Astrocyte of the spinal cord (primary cell): Measurements from ENCODE around the gene MAGEB17.

Experiments used
- DNase-seq: peaks from one replicate; pipeline ENCODE4 v3.0.0; 2011; ENCODE audit warnings: low read depth, low spot score
- H3K4me3 ChIP-seq: 2 replicates; pipeline ENCODE4 v1.5.1; 2011; ENCODE audit warnings: low read depth, mild to moderate bottlenecking, low read length, moderate library complexity
- in situ Hi-C: cut with HindIII; loops from 2 replicates; pipeline ENCODE4 v1.10.0; 2017; ENCODE audit warnings: low sequenced_read_pairs
- TF ChIP-seq, protein P1 (sequence below): IDR thresholded peaks from 2 replicates; pipeline ENCODE4 v1.5.1; 2012; ENCODE audit warnings: low read depth, mild to moderate bottlenecking, low read length, inconsistent platforms

MAGEB17 gene

DNA sequence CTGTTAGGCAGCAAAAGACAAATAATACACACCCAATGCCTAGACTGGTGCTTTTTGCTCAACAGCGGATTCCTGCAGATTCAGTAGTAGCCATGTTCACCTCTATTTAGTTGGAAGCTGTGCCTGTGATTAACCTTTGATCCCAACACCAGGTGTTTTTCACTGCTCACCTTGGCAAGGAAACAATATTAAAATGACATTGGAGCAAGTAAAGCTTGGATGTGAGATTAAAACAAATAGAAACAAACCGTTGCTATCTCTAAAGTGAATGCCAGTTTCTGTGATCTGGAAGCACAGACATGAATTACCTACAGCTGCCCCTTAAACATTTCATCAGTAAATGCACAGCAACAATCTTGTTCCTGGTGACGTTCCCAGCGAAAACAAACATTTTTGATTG lies 35.7 kb downstream of the MAGEB17 start:
- in situ Hi-C loops = no loop called here
- no peak overlapping the region for H3K4me3 ChIP-seq
- no peak for DNase-seq
- TF ChIP-seq, protein P1, sequence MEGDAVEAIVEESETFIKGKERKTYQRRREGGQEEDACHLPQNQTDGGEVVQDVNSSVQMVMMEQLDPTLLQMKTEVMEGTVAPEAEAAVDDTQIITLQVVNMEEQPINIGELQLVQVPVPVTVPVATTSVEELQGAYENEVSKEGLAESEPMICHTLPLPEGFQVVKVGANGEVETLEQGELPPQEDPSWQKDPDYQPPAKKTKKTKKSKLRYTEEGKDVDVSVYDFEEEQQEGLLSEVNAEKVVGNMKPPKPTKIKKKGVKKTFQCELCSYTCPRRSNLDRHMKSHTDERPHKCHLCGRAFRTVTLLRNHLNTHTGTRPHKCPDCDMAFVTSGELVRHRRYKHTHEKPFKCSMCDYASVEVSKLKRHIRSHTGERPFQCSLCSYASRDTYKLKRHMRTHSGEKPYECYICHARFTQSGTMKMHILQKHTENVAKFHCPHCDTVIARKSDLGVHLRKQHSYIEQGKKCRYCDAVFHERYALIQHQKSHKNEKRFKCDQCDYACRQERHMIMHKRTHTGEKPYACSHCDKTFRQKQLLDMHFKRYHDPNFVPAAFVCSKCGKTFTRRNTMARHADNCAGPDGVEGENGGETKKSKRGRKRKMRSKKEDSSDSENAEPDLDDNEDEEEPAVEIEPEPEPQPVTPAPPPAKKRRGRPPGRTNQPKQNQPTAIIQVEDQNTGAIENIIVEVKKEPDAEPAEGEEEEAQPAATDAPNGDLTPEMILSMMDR = no peak

DNA sequence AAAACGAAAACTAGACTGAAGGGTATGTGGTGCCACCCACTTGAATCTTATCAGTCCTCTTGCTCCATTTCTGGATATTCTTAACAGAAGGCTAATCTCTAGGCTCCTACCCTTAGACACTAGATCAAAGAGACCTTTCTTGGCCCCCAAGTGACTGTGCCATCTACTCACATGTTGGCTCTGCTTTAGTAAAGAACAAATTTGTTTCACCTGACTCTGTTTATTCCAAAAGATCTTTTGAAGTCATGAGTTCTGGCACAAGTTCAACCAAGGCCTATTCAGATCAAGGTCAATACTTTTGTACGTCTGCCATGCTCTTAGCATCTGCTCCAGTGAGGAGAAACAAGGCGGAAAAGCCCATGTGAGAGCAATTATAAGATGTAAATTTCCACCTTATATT lies 37.3 kb downstream of the MAGEB17 start:
- no peak overlapping the region for H3K4me3 ChIP-seq
- TF ChIP-seq, protein P1 = no peak
- no peak for DNase-seq
- in situ Hi-C loops = no loop called here

DNA sequence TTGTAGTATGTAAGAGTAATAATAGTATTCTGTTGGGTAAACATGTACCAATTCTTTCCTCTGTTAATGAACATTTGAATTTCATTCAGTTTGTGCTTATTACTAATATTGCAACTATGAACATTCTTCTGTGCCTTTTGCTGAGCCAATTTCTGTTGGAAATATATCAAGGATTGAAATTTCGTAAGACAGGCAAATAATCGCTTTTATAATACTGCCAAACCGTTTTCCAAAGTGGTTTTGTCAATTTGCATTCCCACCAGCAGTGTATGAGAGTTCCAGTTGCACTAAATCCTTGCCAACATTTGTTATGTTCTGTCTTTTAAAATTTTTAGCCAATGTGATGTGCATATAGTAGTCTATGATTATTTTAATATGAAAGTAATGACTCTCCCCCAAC lies 38.6 kb downstream of the MAGEB17 start:
- in situ Hi-C loops = no loop called here
- no peak for DNase-seq
- no peak overlapping the region for H3K4me3 ChIP-seq
- TF ChIP-seq, protein P1 = no peak

DNA sequence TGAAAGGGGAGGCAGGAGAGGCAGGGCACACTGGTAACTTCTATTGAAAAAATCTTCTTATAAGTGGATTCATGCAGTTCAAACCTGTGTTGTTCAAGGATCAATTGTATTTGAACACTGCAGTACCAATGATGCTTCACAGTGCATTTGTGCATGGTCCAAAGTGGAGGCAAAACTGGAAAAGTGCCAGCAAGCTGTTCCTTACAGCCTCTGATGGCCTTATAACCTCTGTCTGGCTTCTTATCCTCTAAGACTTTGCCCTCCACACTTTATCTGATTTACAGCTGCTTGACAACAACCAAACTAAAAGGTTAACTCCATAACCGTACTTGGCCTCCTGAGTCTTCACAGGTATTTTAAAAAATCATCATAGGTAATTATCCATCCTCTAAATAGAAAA lies 40.4 kb downstream of the MAGEB17 start:
- in situ Hi-C loops = no loop called here
- TF ChIP-seq, protein P1 = no peak
- DNase-seq = no peak
- H3K4me3 ChIP-seq = no peak overlapping the region

DNA sequence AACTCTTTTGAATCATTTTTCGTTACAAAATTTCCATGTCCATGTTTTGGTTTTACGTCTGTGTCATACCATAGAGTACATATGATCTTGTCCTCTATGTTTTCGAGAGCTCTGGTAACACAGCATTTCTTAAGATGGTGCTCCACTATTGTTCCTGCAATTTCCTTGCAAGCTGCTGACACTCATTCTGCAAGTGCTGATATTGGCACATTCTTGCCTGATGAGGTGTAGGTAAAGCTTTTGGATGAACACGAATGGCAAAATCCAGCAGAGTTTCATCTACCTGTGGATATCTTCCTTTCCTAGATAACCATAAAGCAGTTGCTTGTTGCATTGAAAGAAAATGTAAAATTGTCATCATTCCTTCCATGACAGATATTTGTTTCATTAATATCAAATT lies 41.3 kb downstream of the MAGEB17 start:
- H3K4me3 ChIP-seq = no peak overlapping the region
- DNase-seq = no peak
- TF ChIP-seq, protein P1 = no peak
- in situ Hi-C loops = no loop called here

DNA sequence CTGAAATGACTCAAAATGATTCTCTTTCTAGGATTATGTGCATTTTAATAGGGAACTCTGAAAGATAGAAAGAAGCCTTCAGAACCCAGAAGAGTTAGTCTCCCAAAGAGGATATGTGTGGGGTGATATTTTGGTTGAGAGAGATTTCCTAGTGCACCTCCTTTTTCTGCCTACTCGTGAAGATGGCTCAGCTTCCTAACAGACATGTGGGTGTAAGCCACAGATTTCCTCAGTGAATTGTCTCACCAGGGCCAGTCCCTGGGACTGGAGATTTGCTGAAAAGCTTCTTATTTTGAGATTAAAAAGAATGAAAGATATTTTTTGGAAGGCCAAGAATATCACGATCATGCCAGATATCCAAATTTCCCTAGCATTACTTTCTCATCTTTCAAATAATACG lies 42.8 kb downstream of the MAGEB17 start:
- DNase-seq = no peak
- in situ Hi-C loops = no loop called here
- no peak overlapping the region for H3K4me3 ChIP-seq
- TF ChIP-seq, protein P1 = no peak

DNA sequence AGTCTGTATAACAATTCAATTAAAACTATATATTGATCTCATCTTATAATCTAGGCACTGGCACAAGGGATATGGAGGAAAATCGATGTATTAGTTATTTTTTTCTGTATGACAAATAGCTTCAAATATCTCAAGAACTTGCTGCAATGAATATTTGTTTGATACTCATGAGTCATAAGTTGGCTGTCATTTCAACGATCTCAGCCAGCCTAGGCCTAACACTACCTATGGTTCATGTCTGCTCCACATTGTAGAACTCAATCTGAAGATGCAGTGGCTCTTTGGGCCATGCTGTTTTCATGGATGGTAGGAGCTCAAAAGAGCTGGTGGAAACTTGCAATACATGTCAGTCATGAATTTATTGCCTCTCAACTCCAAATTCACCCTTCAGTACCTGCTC lies 44.7 kb downstream of the MAGEB17 start:
- H3K4me3 ChIP-seq = no peak overlapping the region
- peak; percentile 10 for DNase-seq
- TF ChIP-seq, protein P1 = no peak
- in situ Hi-C loops = no loop called here
